Heart right ventricle (tissue), 16 donors: ENCODE measurements around the gene ADORA1. TPM values are rescaled to one million over a fixed set of nuclear protein-coding genes. Genes with fewer than 3 reads are reported as not detected.

ENCODE experiments used
- ATAC-seq, 8 donors: fragments of 200-7000 bp; cut with Tn5 transposase; one replicate each; pipeline ENCODE4 v1.9.1; 2020; ENCODE audit warnings: mild to moderate bottlenecking in 8 of 8, moderate library complexity in 8 of 8, moderate number of reproducible peaks in 1 of 8
- DNase-seq, 2 donors: peaks; one replicate each; pipeline ENCODE4 v3.0.0-alpha.2; 2020
- H3K27ac ChIP-seq, 10 donors: fragments of 200-600 bp; sonication (generic) in 2 of 10; one replicate each; pipeline versions ENCODE4 v1.5.0 to v1.8.0; 2020 to 2022; ENCODE audit warnings: mild to moderate bottlenecking in 3 of 10
- H3K27me3 ChIP-seq, 7 donors: fragments of 200-600 bp; one replicate each; pipeline ENCODE4 v1.8.0; 2021 to 2022; ENCODE audit warnings: mild to moderate bottlenecking in 2 of 7
- H3K36me3 ChIP-seq, 9 donors: fragments of 200-600 bp; sonication (generic) in 1 of 9; one replicate each; pipeline versions ENCODE4 v1.5.0 to v1.8.0; 2020 to 2022; ENCODE audit warnings: mild to moderate bottlenecking in 2 of 9
- H3K4me1 ChIP-seq, 9 donors: fragments of 200-600 bp; sonication (generic) in 1 of 9; one replicate each; pipeline versions ENCODE4 v1.5.0 to v1.8.0; 2020 to 2022; ENCODE audit warnings: mild to moderate bottlenecking in 4 of 9
- H3K4me3 ChIP-seq, 10 donors: fragments of 200-600 bp; sonication (generic) in 2 of 10; one replicate each; pipeline versions ENCODE4 v1.5.0 to v1.8.0; 2020 to 2022; ENCODE audit warnings: mild to moderate bottlenecking in 7 of 10, moderate library complexity in 2 of 10
- H3K9me3 ChIP-seq, 11 donors: fragments of 200-600 bp in 10 of 11; sonication (generic) in 2 of 11; one replicate each; pipeline versions ENCODE4 v1.5.0 to v1.8.0; 2013 to 2022; ENCODE audit warnings: mild to moderate bottlenecking in 2 of 11, control low read depth in 1 of 11, moderate library complexity in 1 of 11
- WGBS, 2 donors: extraction: QIAGEN DNeasy Blood & Tissue Kit; methylation state at CpG; one replicate each; pipeline ENCODE4 v1.1.7; 2013; ENCODE audit warnings: inconsistent platforms in 1 of 2; 5-methylcytosine and 5-hydroxymethylcytosine counted together
- intact Hi-C, 10 donors: fragments of 100-400 bp; cut with DNase I; formaldehyde crosslinking; loops; one replicate each; pipeline versions ENCODE4 v1.11.1 to v1.14.2; 2022
- polyA plus RNA-seq, 2 donors: library from polyadenylated mRNA; stranded (reverse); fragments of 200-250 nt; gene quantifications; one replicate each; pipeline ENCODE4 v1.2.3, GENCODE V29; 2013
- total RNA-seq, 10 donors: library from RNA; stranded (reverse); fragmentation: NEBNext Ultra II Directional in 3 of 10; extraction: Animal tissue kit (Norgen Biotek cat#: 25700) in 3 of 10; gene quantifications; one replicate each; pipeline versions ENCODE4 v1.2.1 to v1.2.4, GENCODE V29; 2021 to 2023
- TF ChIP-seq, protein P1 (sequence below), 9 donors: fragments of 200-600 bp; sonication (generic) in 2 of 9; IDR thresholded peaks; one replicate each; pipeline versions ENCODE4 v1.5.0 to v1.8.0; 2021 to 2022; ENCODE audit warnings: antibody characterized with exemption in 9 of 9, mild to moderate bottlenecking in 5 of 9, moderate library complexity in 1 of 9
- donor health status: Arrhythmogenic right ventricular cardiomyopathy.
- donor health status: ischemic (EF 13 %, LVEDD 7.1; RV severe dilation, severe dysfunction).
- donor health status: healthy with polysubstance abuse.
- donor health status: DM: no; HTN: yes; CAD: no.
- donor health status: DM: no; HTN: no; CAD: no.
- donor health status: ischemic (EF 25% LVEDD 6.9; RV normal size, moderate dysfunction).
- donor health status: ischemic (EF 25% LVEDD 5.7; RV mildly dilated, moderate dysfunction).
- donor health status: healthy.
- donor health status: DM: yes; HTN: yes; CAD: no.
- donor health status: Ischemic cardiomyopathy.
- donor health status: ischemic (EF 35%, LVEDD 5.7; RV mildly dilated, moderate dysfunction).
- donor health status: nonischemic (EF 11% LVEDD 7.7; RV severe dilation, severe dysfunction).
- donor health status: DM: yes; HTN: yes; CAD: no.
- donor health status: PGD.
- donor health status: ischemic (EF 29% LVEDD 5.4; RV normal size, mild dysfunction).
- donor health status: nonischemic (EF 23%, LVEDD 6.1; RV moderate dilation, normal function).

Gene ADORA1
- total and polyA plus RNA-seq, 12 donors: 1.8 to 12.2 (median 8.9) TPM

DNA sequence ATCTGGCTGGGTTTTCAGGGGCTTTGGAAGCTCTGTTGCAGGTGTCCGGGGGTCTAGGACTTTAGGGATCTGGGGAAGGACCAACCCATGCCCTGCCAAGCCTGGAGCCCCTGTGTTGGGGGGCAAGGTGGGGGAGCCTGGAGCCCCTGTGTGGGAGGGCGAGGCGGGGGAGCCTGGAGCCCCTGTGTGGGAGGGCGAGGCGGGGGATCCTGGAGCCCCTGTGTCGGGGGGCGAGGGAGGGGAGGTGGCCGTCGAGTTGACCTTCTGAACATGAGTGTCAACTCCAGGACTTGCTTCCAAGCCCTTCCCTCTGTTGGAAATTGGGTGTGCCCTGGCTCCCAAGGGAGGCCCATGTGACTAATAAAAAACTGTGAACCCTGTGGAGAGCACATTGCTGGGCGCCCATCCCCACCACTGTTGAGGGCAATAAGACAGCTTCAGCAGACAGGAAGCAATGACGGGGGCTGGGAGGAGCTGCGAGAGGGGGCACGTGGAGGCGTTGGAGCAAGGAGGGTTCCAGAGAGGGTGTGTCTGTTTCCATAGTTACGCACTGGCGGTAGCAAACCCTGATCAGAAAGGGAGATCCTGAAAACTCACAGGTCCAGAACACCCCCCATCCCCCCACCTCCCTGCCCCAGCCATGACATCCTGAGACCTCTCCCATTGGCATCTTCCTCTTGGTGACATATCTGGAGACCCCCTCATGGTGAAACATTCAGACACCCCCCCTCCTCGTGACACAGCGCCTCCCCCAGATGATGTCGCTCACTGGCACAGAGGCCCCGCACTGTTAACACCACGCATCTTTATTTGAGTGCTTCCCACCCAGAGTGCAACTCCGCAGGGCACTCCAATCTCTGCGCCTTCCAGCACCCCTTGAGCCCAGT, 39.7 kb downstream of the ADORA1 start:
- TF ChIP-seq, protein P1, sequence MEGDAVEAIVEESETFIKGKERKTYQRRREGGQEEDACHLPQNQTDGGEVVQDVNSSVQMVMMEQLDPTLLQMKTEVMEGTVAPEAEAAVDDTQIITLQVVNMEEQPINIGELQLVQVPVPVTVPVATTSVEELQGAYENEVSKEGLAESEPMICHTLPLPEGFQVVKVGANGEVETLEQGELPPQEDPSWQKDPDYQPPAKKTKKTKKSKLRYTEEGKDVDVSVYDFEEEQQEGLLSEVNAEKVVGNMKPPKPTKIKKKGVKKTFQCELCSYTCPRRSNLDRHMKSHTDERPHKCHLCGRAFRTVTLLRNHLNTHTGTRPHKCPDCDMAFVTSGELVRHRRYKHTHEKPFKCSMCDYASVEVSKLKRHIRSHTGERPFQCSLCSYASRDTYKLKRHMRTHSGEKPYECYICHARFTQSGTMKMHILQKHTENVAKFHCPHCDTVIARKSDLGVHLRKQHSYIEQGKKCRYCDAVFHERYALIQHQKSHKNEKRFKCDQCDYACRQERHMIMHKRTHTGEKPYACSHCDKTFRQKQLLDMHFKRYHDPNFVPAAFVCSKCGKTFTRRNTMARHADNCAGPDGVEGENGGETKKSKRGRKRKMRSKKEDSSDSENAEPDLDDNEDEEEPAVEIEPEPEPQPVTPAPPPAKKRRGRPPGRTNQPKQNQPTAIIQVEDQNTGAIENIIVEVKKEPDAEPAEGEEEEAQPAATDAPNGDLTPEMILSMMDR (IDR thresholded peaks at IDR 0.05): no peak
- no peak for ATAC-seq
- Histone ChIP-seq H3K4me3 (no peak overlapping the region), H3K4me1 (no peaks in the 10 kb centered on the region), H3K36me3 (peaks cover 0 to 8% (median 0%) of the 10 kb centered on the region in 9 donors), H3K27ac (no peak overlapping the region), H3K9me3 (no peaks in the 10 kb centered on the region), H3K27me3 (no peaks in the 10 kb centered on the region)
- no peak for DNase-seq
- intact Hi-C loops: loop anchor here in 1 of 10 donors (5.0 kb wide), 1 partner anchor 40 kb away; the partner anchor contains the start of gene ADORA1
- 81 to 83% methylated on average over 21 to 23 of the region's 23 CpGs for WGBS, 2 donors

DNA sequence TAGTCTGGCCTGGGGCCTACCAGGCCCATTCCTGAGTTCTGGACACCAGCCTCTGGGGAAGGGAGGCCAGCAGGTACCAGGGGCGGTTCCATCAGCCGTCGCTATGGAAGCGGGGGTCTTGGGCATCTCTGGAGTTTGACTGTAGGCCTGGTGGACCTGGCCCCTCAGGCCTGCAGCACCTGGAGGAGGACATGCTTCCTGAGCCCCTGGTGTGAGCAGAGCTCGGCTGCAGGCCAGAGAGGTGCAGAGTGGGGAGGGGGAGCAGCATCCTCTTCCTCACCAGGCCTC, 40.3 kb downstream of the ADORA1 start:
- TF ChIP-seq, protein P1 (IDR thresholded peaks at IDR 0.05): no peak
- Histone ChIP-seq H3K9me3 (no peaks in the 10 kb centered on the region), H3K27ac (no peak overlapping the region), H3K4me1 (no peaks in the 10 kb centered on the region), H3K27me3 (no peaks in the 10 kb centered on the region), H3K36me3 (peaks cover 0 to 8% (median 0%) of the 10 kb centered on the region in 9 donors), H3K4me3 (no peak overlapping the region)
- intact Hi-C loops: loop anchor here in 1 of 10 donors (5.0 kb wide), 1 partner anchor 41 kb away; the partner anchor contains the start of gene ADORA1
- ATAC-seq (no peak), DNase-seq (no peak)
- WGBS, 2 donors: 92 to 94% methylated on average over 5 of the region's 5 CpGs

DNA sequence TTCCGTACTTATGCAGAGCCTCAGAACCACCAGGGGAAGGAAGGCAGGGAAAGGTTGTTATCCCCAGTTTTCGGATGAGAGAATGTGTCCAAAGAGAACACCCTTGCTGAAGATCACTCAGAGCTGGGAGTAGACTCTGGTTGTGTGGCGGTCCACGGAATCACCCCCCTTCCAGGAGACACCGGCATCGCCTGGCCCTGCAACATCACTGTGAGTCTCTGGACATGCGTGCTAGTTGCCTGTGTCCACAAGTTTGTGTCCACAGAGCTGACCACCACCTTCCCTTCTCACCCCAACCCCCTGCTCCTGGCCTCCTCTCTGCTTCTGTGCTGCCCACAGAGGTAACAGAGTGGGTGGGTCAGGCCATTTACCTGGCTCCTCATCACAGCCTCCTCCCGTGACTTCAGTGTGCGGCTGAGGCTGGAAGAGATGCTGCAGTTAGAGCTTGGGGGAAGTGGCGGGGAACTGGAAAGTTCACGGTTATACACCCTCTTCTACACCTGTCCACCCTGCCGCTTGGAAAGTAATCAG, 40.8 kb downstream of the ADORA1 start:
- intact Hi-C loops: loop anchor here in 1 of 10 donors (5.0 kb wide), 1 partner anchor 41 kb away; the partner anchor contains the start of gene ADORA1

DNA sequence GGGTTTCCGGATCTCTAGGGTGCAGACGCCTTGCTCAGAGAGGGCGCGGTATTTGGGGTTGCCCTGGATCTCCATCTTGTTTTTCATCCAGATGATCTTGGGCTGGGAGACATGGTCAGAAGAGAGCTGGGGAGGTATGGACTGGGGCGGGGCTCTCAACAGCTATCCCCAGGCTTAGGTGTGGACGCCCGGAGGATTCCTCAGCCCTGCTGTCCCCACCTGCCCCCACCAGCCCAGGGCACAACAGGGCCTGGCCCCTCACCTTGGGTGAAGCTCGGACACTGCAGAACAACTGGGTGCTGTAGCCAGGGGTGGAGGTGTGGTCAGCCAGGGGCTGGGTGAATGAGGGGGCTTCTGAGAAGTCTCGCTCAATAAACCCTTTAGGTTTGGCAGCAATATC, 41.5 kb downstream of the ADORA1 start:
- Histone ChIP-seq H3K27ac (no peak overlapping the region), H3K36me3 (peaks cover 0 to 8% (median 0%) of the 10 kb centered on the region in 9 donors), H3K4me1 (no peaks in the 10 kb centered on the region), H3K9me3 (no peaks in the 10 kb centered on the region), H3K27me3 (no peaks in the 10 kb centered on the region), H3K4me3 (no peak overlapping the region)
- WGBS, 2 donors: 92 to 94% methylated on average over 9 of the region's 9 CpGs
- TF ChIP-seq, protein P1 (IDR thresholded peaks at IDR 0.05): no peak
- no peak for ATAC-seq
- intact Hi-C loops: loop anchor here in 1 of 10 donors (5.0 kb wide), 1 partner anchor 42 kb away; the partner anchor contains the start of gene ADORA1
- DNase-seq: no peak

More for the DNA sequence above, 40.8 kb downstream of the ADORA1 start:
- TF ChIP-seq, protein P1 (IDR thresholded peaks at IDR 0.05): no peak
- 96 to 97% methylated on average over 12 of the region's 12 CpGs for WGBS, 2 donors
- DNase-seq (no peak), ATAC-seq (no peak)
- Histone ChIP-seq H3K9me3 (no peaks in the 10 kb centered on the region), H3K27ac (no peak overlapping the region), H3K36me3 (peaks cover 0 to 8% (median 0%) of the 10 kb centered on the region in 9 donors), H3K27me3 (no peaks in the 10 kb centered on the region), H3K4me3 (no peak overlapping the region), H3K4me1 (no peaks in the 10 kb centered on the region)
